Tibial artery (tissue), 4 donors: ENCODE measurements around the gene DNAH3.
"Not testable (repeated sequence)": the region's sequence is repeated elsewhere in the genome, so short reads cannot be mapped to it uniquely, and the experiment has no call there.

Experiments used
- DNase-seq, 2 donors: peaks; one replicate each; pipeline ENCODE4 v3.0.0-alpha.2; 2019
- H3K27ac ChIP-seq, 2 donors: fragments of 200-600 bp; sonication (generic) in 1 of 2; 1 replicate in 1 of 2; 2 replicates in 1 of 2; pipeline ENCODE4 v1.5.1; 2018 to 2019; ENCODE audit warnings: mild to moderate bottlenecking in 1 of 2
- H3K27me3 ChIP-seq, 2 donors: fragments of 200-600 bp; sonication (generic) in 1 of 2; one replicate each; pipeline versions ENCODE4 v1.5.1 to v1.6.0; 2016 to 2019
- H3K36me3 ChIP-seq, 3 donors: fragments of 200-600 bp; sonication (generic) in 2 of 3; one replicate each; pipeline ENCODE4 v1.5.1; 2016 to 2019; ENCODE audit warnings: mild to moderate bottlenecking in 2 of 3
- H3K4me1 ChIP-seq, 4 donors: fragments of 200-600 bp; sonication (generic) in 2 of 4; 1 replicate in 3 of 4; 2 replicates in 1 of 4; pipeline ENCODE4 v1.5.1; 2016 to 2019
- H3K4me3 ChIP-seq, 2 donors: fragments of 200-600 bp; sonication (generic) in 1 of 2; 1 replicate in 1 of 2; 2 replicates in 1 of 2; pipeline ENCODE4 v1.5.1; 2018 to 2019; ENCODE audit warnings: mild to moderate bottlenecking in 2 of 2
- H3K9me3 ChIP-seq, 3 donors: fragments of 200-600 bp; sonication (generic) in 1 of 3; one replicate each; pipeline ENCODE4 v1.5.1; 2016 to 2019
- intact Hi-C: fragments of 100-400 bp; cut with DNase I; formaldehyde crosslinking; loops from one replicate; pipeline ENCODE4 v1.15.0; 2023; ENCODE audit warnings: low total_unique reads
- TF ChIP-seq, protein P1 (sequence below), 2 experiments: fragments of 200-600 bp in 1 of 2; fragments of 450-650 bp in 1 of 2; IDR thresholded peaks; one replicate each; pipeline ENCODE4 v1.5.1; 2017 to 2019; ENCODE audit warnings: antibody characterized with exemption in 2 of 2, mild to moderate bottlenecking in 1 of 2, moderate library complexity in 1 of 2

Gene DNAH3

DNA sequence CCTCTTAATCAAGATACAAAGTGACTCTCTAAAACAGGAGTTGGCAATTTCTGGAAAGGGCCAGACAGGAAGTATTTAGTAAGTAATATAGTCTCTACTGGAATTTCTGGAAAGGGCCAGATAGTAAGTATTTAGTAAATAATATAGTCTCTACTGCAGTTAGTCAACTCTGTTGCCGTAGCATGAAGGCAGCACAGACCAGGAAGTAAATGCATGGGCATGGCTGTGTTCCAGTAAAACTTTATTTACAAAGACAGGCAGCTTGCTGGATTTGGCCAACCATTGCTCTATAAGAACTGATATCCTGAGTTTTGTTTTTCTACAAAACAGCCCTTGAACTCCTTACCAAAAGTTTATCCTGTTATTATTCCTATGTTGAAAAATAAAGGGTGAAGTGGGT is 24.8 kb upstream of the DNAH3 start:
- intact Hi-C loops, result no loop called here
- H3K9me3 ChIP-seq, result no peaks in the 10 kb centered on the region
- peaks cover 50 to 88% (median 73%) of the 10 kb centered on the region in 3 donors for H3K36me3 ChIP-seq
- no peak overlapping the region for H3K27ac ChIP-seq
- no peak for DNase-seq
- H3K4me1 ChIP-seq, result peaks cover 0 to 26% (median 5%) of the 10 kb centered on the region in 4 donors
- TF ChIP-seq, protein P1, sequence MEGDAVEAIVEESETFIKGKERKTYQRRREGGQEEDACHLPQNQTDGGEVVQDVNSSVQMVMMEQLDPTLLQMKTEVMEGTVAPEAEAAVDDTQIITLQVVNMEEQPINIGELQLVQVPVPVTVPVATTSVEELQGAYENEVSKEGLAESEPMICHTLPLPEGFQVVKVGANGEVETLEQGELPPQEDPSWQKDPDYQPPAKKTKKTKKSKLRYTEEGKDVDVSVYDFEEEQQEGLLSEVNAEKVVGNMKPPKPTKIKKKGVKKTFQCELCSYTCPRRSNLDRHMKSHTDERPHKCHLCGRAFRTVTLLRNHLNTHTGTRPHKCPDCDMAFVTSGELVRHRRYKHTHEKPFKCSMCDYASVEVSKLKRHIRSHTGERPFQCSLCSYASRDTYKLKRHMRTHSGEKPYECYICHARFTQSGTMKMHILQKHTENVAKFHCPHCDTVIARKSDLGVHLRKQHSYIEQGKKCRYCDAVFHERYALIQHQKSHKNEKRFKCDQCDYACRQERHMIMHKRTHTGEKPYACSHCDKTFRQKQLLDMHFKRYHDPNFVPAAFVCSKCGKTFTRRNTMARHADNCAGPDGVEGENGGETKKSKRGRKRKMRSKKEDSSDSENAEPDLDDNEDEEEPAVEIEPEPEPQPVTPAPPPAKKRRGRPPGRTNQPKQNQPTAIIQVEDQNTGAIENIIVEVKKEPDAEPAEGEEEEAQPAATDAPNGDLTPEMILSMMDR (IDR thresholded peaks at IDR 0.05), result no peak
- H3K27me3 ChIP-seq, result no peaks in the 10 kb centered on the region
- H3K4me3 ChIP-seq, result no peak overlapping the region

DNA sequence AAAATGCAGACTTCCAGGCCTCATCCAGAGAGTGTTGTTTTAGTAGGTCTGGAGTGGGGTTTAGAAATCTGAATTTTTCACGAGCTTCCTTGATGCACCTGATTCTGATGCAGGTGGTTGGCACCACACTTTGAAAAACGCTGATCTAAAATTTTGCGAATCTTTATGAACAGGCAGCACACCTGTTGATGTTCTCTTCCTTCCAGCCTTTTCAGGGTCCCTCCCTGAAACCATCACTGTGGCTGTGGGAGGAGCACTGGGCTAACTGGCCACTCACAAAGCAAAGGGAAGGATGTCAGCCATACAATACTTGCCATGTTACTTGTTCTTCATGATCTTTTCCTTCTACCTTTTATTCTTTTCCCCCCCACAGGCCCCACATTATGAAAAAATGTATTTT is 22.0 kb upstream of the DNAH3 start:
- peaks cover 0 to 20% (median 3%) of the 10 kb centered on the region in 4 donors for H3K4me1 ChIP-seq
- H3K27me3 ChIP-seq, result no peaks in the 10 kb centered on the region
- no peak overlapping the region for H3K4me3 ChIP-seq
- H3K27ac ChIP-seq, result no peak overlapping the region
- no peaks in the 10 kb centered on the region for H3K9me3 ChIP-seq
- peaks cover 51 to 71% (median 63%) of the 10 kb centered on the region in 3 donors for H3K36me3 ChIP-seq
- DNase-seq, result no peak
- intact Hi-C loops, result no loop called here
- TF ChIP-seq, protein P1 (IDR thresholded peaks at IDR 0.05), result no peak

- H3K27ac ChIP-seq, DNase-seq, H3K9me3 ChIP-seq, H3K27me3 ChIP-seq, H3K4me3 ChIP-seq, intact Hi-C loops: not testable (repeated sequence)
- H3K36me3 ChIP-seq, result peaks cover 62 to 76% (median 72%) of the 10 kb centered on the region in 3 donors
- peaks cover 0 to 31% (median 11%) of the 10 kb centered on the region in 4 donors for H3K4me1 ChIP-seq
Observed at GRCh38 chr16:21170116-21170515, 19.5 kb upstream of the DNAH3 start.

- Histone ChIP-seq H3K9me3 (no peaks in the 10 kb centered on the region), H3K27ac (no peak overlapping the region), H3K4me3 (no peak overlapping the region), H3K4me1 (peaks cover 0 to 38% (median 11%) of the 10 kb centered on the region in 4 donors), H3K36me3 (peaks cover 59 to 76% (median 72%) of the 10 kb centered on the region in 3 donors), H3K27me3 (no peaks in the 10 kb centered on the region)
- no peak for DNase-seq
- intact Hi-C loops, result no loop called here
- TF ChIP-seq, protein P1 (IDR thresholded peaks at IDR 0.05), result no peak
Observed at GRCh38 chr16:21169249-21169981, 18.8 kb upstream of the DNAH3 start.

DNA sequence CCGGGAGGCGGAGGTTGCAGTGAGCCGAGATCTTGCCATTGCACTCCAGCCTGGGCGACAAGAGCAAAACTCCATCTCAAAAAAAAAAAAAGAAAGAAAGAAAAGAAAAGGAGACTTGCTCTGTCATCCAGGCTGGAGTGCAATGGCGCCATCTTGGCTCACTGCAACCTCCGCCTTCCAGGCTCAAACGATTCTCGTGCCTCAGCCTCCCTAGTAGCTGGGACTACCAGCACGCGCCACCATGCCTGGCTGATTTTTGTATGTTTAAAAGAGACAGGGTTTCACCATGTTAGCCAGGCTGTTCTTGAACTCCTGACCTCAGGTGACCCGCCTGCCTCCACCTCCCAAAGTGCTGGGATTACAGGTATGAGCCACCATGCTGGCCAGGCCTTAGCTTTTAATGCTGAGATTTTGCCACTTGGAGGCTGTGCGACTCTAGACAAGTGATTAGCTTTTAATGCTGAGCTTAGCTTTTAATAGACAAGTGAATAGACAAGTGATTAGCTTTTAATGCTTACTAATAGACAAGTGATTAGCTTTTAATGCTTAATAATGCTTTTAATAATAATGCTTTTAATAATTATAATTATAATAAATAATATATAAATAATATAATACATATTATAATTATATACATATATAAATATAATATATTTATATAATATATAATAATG is 17.4 kb upstream of the DNAH3 start:
- intact Hi-C loops, result no loop called here
- peaks cover 51 to 69% (median 59%) of the 10 kb centered on the region in 3 donors for H3K36me3 ChIP-seq
- H3K27ac ChIP-seq, result no peak overlapping the region
- H3K9me3 ChIP-seq, result no peaks in the 10 kb centered on the region
- TF ChIP-seq, protein P1 (IDR thresholded peaks at IDR 0.05), result no peak
- no peak overlapping the region for H3K4me3 ChIP-seq
- H3K4me1 ChIP-seq, result peaks cover 0 to 51% (median 24%) of the 10 kb centered on the region in 4 donors
- no peak for DNase-seq
- no peaks in the 10 kb centered on the region for H3K27me3 ChIP-seq

GRCh38 chr16:21167360-21167759 is 16.7 kb upstream of the DNAH3 start:
- Histone ChIP-seq H3K9me3 (no peaks in the 10 kb centered on the region), H3K27me3 (no peaks in the 10 kb centered on the region), H3K4me3 (no peak overlapping the region), H3K36me3 (peaks cover 44 to 62% (median 52%) of the 10 kb centered on the region in 3 donors), H3K27ac (peak overlapping the region in 1 of 2 donors; percentile 6), H3K4me1 (peaks cover 0 to 58% (median 28%) of the 10 kb centered on the region in 4 donors)
- DNase-seq, result no peak
- TF ChIP-seq, protein P1 (IDR thresholded peaks at IDR 0.05), result no peak
- intact Hi-C loops, result no loop called here
